Spinal cord (tissue), 10 donors: ENCODE data around the gene LIX1. TPM values are rescaled to one million over a fixed set of nuclear protein-coding genes. Genes with fewer than 3 reads are reported as not detected.

ENCODE experiments used
- DNase-seq, 6 donors: peaks; one replicate each; pipeline versions ENCODE4 v3.0.0 to v3.0.0-alpha.2; 2013 to 2015; ENCODE audit warnings: low spot score in 6 of 6, low read depth in 4 of 6
- H3K27ac ChIP-seq: one replicate; pipeline ENCODE4 v1.5.1; 2013; ENCODE audit warnings: low read depth, low read length, control low read depth
- H3K27me3 ChIP-seq: one replicate; pipeline ENCODE4 v1.6.1; 2013; ENCODE audit warnings: low read length; ENCODE audit not compliant: control insufficient read depth, insufficient read depth
- H3K36me3 ChIP-seq: one replicate; pipeline ENCODE4 v1.6.1; 2013; ENCODE audit warnings: low read length; ENCODE audit not compliant: control insufficient read depth, insufficient read depth
- H3K4me1 ChIP-seq: one replicate; pipeline ENCODE4 v1.6.1; 2013; ENCODE audit warnings: low read length; ENCODE audit not compliant: control insufficient read depth, insufficient read depth
- H3K4me3 ChIP-seq: one replicate; pipeline ENCODE4 v1.5.1; 2013; ENCODE audit warnings: low read depth, low read length, control low read depth
- H3K9me3 ChIP-seq: one replicate; pipeline ENCODE4 v1.6.1; 2013; ENCODE audit warnings: low read length; ENCODE audit not compliant: control insufficient read depth, insufficient read depth
- WGBS: methylation state at CpG from one replicate; pipeline ENCODE4 v1.1.5; 2013; ENCODE audit warnings: missing lambda C conversion rate; ENCODE audit not compliant: insufficient coverage; 5-methylcytosine and 5-hydroxymethylcytosine counted together
- polyA plus RNA-seq, 2 donors: library from polyadenylated mRNA; unstranded; fragments of 120-200 nt; gene quantifications; one replicate each; pipeline ENCODE4 v1.2.1, GENCODE V29; 2013; ENCODE audit not compliant: insufficient read length in 2 of 2
- total RNA-seq, 2 donors: library from RNA; depleted of rRNA in 1 of 2; stranded (reverse); fragments of 120-200 nt in 1 of 2; fragments of >200 nt in 1 of 2; gene quantifications; one replicate each; pipeline versions ENCODE4 v1.2.3 to v1.2.4, GENCODE V29; 2013 to 2014
- donor health status: healthy.

LIX1 gene
- total and polyA plus RNA-seq, 4 donors = 22.3 to 68.9 (median 41.6) TPM

DNA sequence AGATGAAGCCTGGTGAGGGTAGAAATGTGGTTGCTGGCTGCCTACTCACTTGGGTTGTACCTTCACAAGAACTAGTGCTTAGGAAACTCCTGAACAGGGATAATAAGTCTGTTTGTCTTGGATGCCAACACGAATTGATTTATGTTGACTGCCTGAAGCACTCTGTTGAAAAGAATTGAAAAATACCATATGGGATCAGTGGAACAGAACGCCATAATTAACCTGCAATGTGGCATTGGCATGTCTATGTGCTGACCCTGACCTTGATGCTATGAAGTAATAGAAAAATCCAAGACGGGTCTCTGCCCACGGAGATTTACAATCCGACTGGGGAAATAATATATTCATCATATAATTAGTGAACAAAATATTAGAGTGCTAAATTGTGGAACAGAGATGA, 10.5 kb downstream of the LIX1 start:
- no peaks in the 10 kb centered on the region for H3K9me3 ChIP-seq
- DNase-seq = no peak
- 78% methylated on average over 1 of the region's 5 CpGs for WGBS
- H3K27ac ChIP-seq = no peak overlapping the region
- no peaks in the 10 kb centered on the region for H3K27me3 ChIP-seq
- no peak overlapping the region for H3K4me3 ChIP-seq
- no peaks in the 10 kb centered on the region for H3K4me1 ChIP-seq
- H3K36me3 ChIP-seq = no peaks in the 10 kb centered on the region

DNA sequence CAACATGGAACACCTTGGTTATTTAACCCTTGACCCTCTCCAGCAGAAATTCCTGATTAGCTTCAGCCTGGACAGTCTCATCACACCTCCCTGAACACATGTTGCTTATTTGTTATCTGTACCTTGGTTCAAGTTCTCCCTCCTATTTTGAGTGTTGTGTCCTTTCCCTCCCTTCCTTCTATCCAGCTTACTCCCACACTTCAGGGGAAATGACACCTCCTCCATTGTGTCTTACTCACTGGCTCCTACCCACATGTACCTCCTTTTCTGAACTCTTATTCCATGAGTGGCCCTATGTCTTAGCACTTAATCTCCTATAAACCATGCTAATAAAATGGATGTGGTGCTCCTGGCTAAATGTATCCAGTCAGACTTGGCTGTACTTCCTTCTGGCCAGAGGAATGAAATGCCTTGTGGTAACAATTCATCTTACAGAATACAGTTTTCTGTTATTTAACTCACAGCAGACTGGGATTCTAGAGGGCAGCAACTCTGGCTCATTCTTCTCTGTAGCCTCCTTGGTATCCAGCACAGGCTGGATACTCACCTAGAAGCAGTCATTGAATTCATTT, 11.2 kb downstream of the LIX1 start:
- no peaks in the 10 kb centered on the region for H3K9me3 ChIP-seq
- no peak for DNase-seq
- H3K4me3 ChIP-seq = no peak overlapping the region
- no peaks in the 10 kb centered on the region for H3K4me1 ChIP-seq
- H3K36me3 ChIP-seq = no peaks in the 10 kb centered on the region
- H3K27me3 ChIP-seq = no peaks in the 10 kb centered on the region
- no peak overlapping the region for H3K27ac ChIP-seq

DNA sequence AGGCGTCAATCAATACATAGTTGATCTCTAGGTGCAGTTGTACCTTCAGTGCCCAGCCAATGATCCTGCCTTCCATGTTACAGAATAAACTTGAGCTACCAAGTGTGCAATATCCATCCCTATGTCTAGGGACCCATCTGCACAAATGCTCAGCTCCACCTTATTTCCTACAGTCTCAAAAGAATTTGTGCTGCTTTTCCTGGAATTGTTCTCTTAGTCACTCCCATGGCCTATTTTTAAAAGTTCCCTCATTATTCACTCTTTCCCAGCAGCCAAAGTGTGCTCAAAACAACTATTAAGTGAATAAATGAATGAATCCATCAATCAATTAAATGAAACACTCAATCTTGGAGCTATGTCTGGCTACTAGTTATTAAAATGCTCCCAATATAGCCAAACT, 14.7 kb downstream of the LIX1 start:
- Histone ChIP-seq H3K4me3 (no peak overlapping the region), H3K27me3 (no peaks in the 10 kb centered on the region), H3K9me3 (no peaks in the 10 kb centered on the region), H3K27ac (no peak overlapping the region), H3K4me1 (no peaks in the 10 kb centered on the region), H3K36me3 (no peaks in the 10 kb centered on the region)
- DNase-seq = no peak
- WGBS = 100% methylated on average over 1 of the region's 1 CpG

DNA sequence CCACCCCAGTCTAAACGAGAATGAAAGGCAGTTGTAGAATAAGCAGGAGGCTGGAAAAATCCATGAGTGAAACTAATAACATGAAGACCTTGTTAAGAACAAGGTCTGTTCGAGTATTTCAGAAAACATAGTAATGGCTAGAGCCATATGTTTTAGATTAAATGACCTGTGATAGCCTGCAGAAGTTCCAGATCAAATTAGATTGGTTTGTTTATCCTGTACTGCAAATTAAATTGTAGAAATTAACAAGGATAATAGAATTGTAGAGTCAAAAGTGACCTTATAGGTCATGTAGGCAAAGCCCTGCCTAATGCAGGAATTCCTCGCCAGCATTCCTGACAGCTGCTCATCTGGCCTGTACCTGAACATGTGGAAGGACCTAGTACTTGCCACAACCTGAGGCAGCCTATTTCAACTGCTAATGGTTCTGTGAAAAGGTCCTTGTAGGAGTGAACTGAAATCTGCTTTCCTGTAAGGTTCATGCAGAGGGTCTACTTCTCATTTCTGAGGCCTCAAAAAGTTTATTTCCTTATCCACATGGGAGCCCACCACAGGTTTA, 17.2 kb downstream of the LIX1 start:
- Histone ChIP-seq H3K4me1 (no peaks in the 10 kb centered on the region), H3K27me3 (no peaks in the 10 kb centered on the region), H3K4me3 (no peak overlapping the region), H3K36me3 (no peaks in the 10 kb centered on the region), H3K27ac (no peak overlapping the region), H3K9me3 (no peaks in the 10 kb centered on the region)
- WGBS = 79% methylated on average over 2 of the region's 3 CpGs
- no peak for DNase-seq

DNA sequence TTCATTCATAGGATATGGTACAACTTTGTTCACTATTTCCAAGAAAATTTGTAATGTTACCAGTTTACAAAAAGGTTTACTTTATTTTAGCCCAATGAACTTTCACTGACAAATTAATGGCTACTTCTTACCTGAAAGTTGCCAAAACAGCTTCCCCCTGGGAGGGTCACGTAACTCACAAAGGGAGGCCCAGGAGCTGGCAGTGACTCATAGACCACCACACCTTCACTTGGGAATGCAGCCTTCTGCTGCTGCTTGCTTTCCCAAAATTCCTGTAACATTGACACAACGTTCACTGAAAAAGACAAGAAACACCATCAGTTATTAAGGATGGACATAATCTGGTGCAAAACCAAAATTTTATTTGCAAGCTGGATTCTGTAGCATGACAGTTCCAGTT, 18.1 kb downstream of the LIX1 start:
- H3K27ac ChIP-seq = no peak overlapping the region
- H3K9me3 ChIP-seq = no peaks in the 10 kb centered on the region
- H3K4me1 ChIP-seq = no peaks in the 10 kb centered on the region
- DNase-seq = no peak
- H3K4me3 ChIP-seq = no peak overlapping the region
- no peaks in the 10 kb centered on the region for H3K36me3 ChIP-seq
- H3K27me3 ChIP-seq = no peaks in the 10 kb centered on the region
- WGBS = 100% methylated on average over 1 of the region's 2 CpGs

DNA sequence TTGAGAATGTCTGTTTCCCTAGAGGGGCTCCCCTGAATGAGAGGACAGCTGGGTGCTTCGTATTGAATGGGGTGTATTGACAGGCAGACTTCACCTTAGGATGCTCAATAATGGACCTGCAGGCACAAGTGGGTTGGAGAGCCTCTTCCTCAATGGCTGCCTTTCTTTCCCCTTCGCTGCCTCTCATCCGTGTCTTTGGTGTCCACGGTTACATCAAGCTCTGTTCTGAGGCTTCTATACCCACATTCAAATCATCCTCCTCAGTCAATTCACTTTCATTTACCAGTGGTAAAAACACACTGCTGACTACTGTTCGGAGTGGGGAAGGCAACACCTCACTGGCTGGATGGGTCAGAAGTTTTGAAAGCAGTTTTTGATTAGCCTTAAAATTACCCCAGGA, 20.6 kb downstream of the LIX1 start:
- DNase-seq = peak in 1 of 6 donors; percentile 28

DNA sequence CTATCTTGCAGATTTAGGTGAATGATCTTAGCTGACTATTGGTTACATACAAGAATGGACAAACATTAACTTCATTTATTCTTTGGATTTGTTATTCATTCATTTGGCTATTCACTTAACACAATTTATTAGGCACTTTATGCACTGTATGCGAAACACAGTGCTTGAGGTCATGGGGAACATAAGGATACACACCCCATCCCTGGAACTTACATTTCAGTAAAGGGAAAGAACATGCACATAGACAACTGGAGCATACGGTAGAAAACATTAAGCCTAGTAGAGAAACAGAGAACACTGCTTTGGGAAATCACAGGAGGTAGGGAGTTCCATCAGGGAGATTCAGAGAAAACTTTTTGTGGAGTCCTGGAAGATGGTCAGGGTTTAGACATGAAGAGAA, 22.2 kb downstream of the LIX1 start:
- no peaks in the 10 kb centered on the region for H3K27me3 ChIP-seq
- 90% methylated on average over 1 of the region's 2 CpGs for whole genome bisulfite sequencing

More for the DNA sequence above, 20.6 kb downstream of the LIX1 start:
- Histone ChIP-seq H3K4me1 (no peaks in the 10 kb centered on the region), H3K36me3 (no peaks in the 10 kb centered on the region), H3K4me3 (no peak overlapping the region), H3K27ac (no peak overlapping the region), H3K9me3 (no peaks in the 10 kb centered on the region), H3K27me3 (no peaks in the 10 kb centered on the region)
- 88% methylated on average over 1 of the region's 5 CpGs for WGBS

DNA sequence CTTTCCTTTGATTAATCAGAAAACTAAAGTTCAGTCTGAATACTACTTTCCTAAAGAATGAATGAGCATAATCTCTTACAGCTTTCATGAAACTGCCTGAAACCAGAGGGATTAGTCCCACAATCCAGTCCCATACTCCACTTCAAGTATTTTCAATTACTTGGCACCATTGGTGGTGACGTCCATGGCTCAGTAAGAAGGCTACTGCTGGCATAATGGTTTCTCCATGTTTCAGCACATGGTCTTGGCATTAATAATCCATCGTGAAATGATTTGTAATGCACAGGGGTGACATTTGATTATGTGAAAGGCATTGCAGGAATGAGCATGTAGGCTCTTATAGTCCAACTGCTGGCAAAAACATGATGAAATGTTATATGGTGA, 23.4 kb downstream of the LIX1 start:
- Histone ChIP-seq H3K4me3 (no peak overlapping the region), H3K27ac (peak overlapping the region; percentile 45), H3K9me3 (no peaks in the 10 kb centered on the region), H3K27me3 (no peaks in the 10 kb centered on the region), H3K4me1 (no peaks in the 10 kb centered on the region), H3K36me3 (no peaks in the 10 kb centered on the region)
- DNase-seq = peak in 1 of 6 donors; percentile 72
- WGBS = 63% methylated on average over 1 of the region's 2 CpGs

More for the DNA sequence above, 22.2 kb downstream of the LIX1 start:
- Histone ChIP-seq H3K4me3 (no peak overlapping the region), H3K36me3 (no peaks in the 10 kb centered on the region), H3K9me3 (no peaks in the 10 kb centered on the region), H3K4me1 (no peaks in the 10 kb centered on the region), H3K27ac (no peak overlapping the region)
- DNase-seq = no peak

DNA sequence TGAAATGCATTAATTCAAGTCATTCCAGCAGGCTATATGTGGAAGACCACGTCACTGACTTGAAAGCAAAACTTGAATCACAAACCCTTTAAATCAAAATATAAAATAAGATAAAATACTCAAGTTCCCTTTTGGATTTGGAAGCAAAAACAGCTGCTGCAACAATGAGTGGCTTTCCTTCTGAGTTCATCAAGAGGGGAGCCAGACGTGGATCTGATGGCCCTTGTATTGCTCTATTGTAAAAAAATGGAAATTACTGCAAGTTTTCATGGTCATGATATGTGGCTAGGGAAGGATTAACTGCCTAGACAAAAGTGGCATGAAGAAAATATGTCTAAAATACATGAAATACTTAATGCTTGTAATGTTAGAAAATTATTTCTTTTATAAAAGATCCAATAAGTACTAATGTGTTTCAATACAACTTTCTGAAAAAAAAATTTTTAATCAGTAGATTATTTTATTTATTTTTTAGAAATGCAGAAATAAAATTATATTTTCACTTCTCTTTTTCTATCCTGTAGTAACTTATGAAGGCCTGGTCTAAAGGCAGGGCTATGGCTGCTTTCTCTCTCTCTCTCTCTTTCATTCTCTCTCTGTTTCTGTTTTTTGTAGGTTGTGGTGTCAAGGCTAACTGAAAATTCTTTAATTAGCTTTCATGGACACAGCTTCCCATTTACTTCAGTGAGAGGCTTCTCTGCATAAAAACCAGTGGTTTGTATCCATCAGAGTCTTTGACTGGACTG, 24.0 kb downstream of the LIX1 start:
- Histone ChIP-seq H3K4me1 (no peaks in the 10 kb centered on the region), H3K4me3 (no peak overlapping the region), H3K27ac (peak overlapping the region; percentile 45), H3K27me3 (no peaks in the 10 kb centered on the region), H3K36me3 (no peaks in the 10 kb centered on the region), H3K9me3 (no peaks in the 10 kb centered on the region)
- WGBS = 80% methylated on average over 1 of the region's 2 CpGs
- DNase-seq = no peak

DNA sequence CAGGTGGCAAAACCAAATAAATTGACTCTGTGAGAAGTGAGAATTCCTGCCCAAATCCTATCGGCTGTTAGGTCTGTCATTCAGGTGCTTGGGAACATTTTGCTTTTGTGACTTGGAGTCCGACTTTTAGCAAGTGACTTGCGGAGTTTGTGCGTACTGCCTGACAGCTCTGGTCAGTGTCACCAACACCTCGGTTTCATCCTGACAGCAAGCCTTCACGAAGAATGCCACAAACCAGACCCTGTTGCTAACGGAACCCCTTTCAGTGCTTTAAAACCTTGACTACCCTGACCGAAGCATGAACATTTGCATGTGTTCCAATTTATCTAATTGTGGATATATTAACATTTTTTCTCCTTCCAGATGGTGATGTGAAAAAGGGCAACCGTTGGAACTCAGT, 26.5 kb downstream of the LIX1 start:
- WGBS = 86% methylated on average over 6 of the region's 9 CpGs
- Histone ChIP-seq H3K4me3 (no peak overlapping the region), H3K4me1 (no peaks in the 10 kb centered on the region), H3K27ac (no peak overlapping the region), H3K27me3 (no peaks in the 10 kb centered on the region), H3K36me3 (no peaks in the 10 kb centered on the region), H3K9me3 (no peaks in the 10 kb centered on the region)
- no peak for DNase-seq
